PFSK-1 (cell line): ENCODE measurements around the gene KPTN.

ENCODE experiments used
- SIN3A ChIP-seq: IDR thresholded peaks from 2 replicates; pipeline ENCODE4 v1.6.1; 2012; ENCODE audit warnings: mild to moderate bottlenecking, low read length, moderate library complexity, borderline replicate concordance; ENCODE audit not compliant: insufficient read depth
- TAF1 ChIP-seq: IDR thresholded peaks from 2 replicates; pipeline ENCODE4 v1.6.1; 2012; ENCODE audit warnings: low read length, control low read depth, borderline replicate concordance; ENCODE audit not compliant: insufficient read depth

DNA sequence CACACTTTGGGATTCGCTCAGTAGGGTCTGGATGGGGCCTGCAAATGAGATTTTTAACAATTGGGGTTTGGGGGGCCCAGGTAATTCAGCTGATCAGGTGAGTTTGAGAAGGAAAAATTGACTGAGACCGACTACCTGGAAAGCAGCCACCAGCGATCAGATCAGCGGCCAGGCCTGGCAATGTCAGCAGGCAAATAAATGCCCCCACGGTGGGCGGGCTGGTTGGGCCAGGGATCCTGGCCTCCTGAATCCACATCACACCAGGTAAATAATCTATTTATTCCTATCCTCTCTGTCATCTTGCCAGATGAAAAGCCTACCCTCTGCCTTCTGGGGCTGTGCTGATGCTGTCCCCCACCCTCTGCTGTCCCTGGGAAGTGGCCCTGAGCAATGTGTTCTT is 21.5 kb upstream of the KPTN start:
- TF ChIP-seq SIN3A (no peak), TAF1 (no peak)
